ENCODE data around the gene FRMD4B.

The FRMD4B gene

DNA sequence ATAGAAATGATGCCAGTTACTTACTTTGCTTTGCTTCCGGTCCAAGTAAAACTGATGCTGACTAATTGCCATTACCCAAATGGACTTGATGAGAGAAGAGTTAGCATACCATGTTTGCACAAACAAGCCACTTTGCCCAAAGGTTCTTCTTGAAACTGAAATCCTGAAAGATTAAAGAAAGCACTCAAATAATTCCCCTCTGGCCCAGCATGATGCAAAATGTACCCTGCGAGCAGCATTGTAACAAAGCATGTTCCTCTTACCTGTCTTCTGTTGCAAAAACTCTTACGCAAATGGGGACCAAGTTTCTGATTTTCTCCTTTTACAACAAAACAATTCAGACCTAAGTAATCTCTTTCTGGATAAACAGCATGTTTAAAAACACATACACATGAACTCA lies 189.0 kb downstream of the FRMD4B start:
- no peak for FAIRE-seq
- DNase-seq (ENCODE audit: insufficient read length, low spot score), result no peak
- TF ChIP-seq SPI1 (IDR thresholded peaks at IDR 0.05; ENCODE audit: low read depth, low read length), result no peak
- no peak for TF ChIP-seq POLR2AphosphoS5 (IDR thresholded peaks at IDR 0.05; ENCODE audit: low read depth, low read length)
- no peak for TF ChIP-seq POLR2A (IDR thresholded peaks at IDR 0.05; ENCODE audit: low read depth, low read length)
- TF ChIP-seq POU2F2 (IDR thresholded peaks at IDR 0.05; ENCODE audit: low read depth, low read length), result no peak
- no peak for TF ChIP-seq PAX5 (IDR thresholded peaks at IDR 0.05; ENCODE audit: insufficient read depth, low read length, severe bottlenecking)
- no peak for TF ChIP-seq TAF1 (IDR thresholded peaks at IDR 0.05; ENCODE audit: low read depth, low read length)

DNA sequence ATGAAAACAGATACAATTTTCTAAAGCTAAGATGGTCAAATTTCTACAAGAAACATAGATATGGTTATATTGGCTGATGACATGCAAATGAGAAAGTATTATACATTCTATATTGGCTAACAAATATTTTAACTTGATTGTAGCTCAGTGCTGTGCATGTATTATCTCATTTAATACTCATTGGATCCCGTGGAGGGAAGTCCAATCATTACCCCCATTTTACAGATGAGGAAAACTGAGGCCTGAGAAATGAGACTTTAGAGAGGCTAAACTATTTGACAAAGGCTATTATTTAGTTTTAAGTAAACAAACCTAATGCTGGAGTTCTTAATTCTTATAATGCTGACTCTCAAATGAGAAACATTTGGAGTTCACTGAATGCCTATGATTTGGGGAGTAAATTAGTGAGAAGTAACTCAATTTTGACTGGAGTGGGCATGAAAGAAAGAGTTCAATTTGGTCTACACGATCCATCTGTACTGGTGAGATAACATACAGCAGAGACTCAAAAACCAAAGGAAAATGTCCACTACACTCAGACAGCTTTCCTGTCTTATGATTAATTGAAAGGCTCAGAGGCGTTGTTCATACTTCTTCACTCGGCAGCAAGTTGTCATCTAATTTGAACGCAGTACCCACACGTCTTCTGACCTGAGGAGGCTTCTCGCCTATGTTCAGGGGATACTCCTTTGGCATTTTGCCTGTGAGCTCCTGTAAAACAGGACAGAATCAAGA lies 191.3 kb downstream of the FRMD4B start:
- no peak for FAIRE-seq
- no peak for DNase-seq (ENCODE audit: insufficient read length, low spot score)
- TF ChIP-seq POU2F2 (IDR thresholded peaks at IDR 0.05; ENCODE audit: low read depth, low read length) (no peak), PAX5 (IDR thresholded peaks at IDR 0.05; ENCODE audit: insufficient read depth, low read length, severe bottlenecking) (no peak), POLR2AphosphoS5 (IDR thresholded peaks at IDR 0.05; ENCODE audit: low read depth, low read length) (no peak), SPI1 (IDR thresholded peaks at IDR 0.05; ENCODE audit: low read depth, low read length) (no peak), POLR2A (IDR thresholded peaks at IDR 0.05; ENCODE audit: low read depth, low read length) (no peak), TAF1 (IDR thresholded peaks at IDR 0.05; ENCODE audit: low read depth, low read length) (no peak)

DNA sequence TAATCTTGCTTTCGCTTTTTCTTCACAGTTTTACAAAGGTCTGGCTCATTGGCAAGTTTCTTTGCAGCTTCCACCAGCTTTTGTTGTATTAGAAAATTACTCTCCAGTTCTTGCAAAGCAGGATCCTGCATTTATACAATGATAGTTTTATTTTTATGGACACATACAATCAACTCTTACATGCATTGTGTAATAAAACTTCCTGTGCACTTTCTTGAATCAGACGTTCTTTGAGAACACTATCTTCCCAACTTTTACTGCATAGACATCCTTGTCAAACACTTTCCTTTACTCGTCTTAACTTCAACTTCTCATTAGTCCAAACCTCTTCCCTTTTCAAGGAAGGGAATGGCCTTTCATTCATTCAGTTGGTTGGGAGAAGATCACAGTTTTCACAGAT lies 192.1 kb downstream of the FRMD4B start:
- no peak for TF ChIP-seq TAF1 (IDR thresholded peaks at IDR 0.05; ENCODE audit: low read depth, low read length)
- no peak for TF ChIP-seq SPI1 (IDR thresholded peaks at IDR 0.05; ENCODE audit: low read depth, low read length)
- no peak for TF ChIP-seq PAX5 (IDR thresholded peaks at IDR 0.05; ENCODE audit: insufficient read depth, low read length, severe bottlenecking)
- no peak for TF ChIP-seq POLR2A (IDR thresholded peaks at IDR 0.05; ENCODE audit: low read depth, low read length)
- TF ChIP-seq POU2F2 (IDR thresholded peaks at IDR 0.05; ENCODE audit: low read depth, low read length), result no peak
- TF ChIP-seq POLR2AphosphoS5 (IDR thresholded peaks at IDR 0.05; ENCODE audit: low read depth, low read length), result no peak
- DNase-seq (ENCODE audit: insufficient read length, low spot score) (no peak), FAIRE-seq (no peak)

DNA sequence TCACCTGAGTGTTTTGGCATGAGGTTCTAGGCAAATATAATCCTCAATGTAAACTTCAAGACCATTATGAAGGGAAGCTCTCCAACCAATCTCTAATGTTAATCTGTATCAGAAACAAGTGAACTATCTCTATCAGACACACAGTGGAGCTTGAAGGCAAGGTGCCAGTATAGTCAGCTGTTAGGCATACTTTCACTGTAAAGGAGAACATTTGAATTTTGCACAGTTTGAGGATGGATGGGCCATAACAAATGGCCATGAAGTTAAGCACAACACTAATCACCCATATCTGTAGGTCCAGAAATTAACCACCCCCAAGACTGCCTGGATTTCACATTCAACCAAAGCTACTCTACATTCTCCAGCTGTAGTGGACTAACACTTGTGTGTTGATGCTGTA lies 194.4 kb downstream of the FRMD4B start:
- no peak for TF ChIP-seq POLR2A (IDR thresholded peaks at IDR 0.05; ENCODE audit: low read depth, low read length)
- no peak for TF ChIP-seq PAX5 (IDR thresholded peaks at IDR 0.05; ENCODE audit: insufficient read depth, low read length, severe bottlenecking)
- no peak for TF ChIP-seq SPI1 (IDR thresholded peaks at IDR 0.05; ENCODE audit: low read depth, low read length)
- TF ChIP-seq TAF1 (IDR thresholded peaks at IDR 0.05; ENCODE audit: low read depth, low read length), result no peak
- no peak for TF ChIP-seq POU2F2 (IDR thresholded peaks at IDR 0.05; ENCODE audit: low read depth, low read length)
- no peak for TF ChIP-seq POLR2AphosphoS5 (IDR thresholded peaks at IDR 0.05; ENCODE audit: low read depth, low read length)
- no peak for FAIRE-seq
- no peak for DNase-seq (ENCODE audit: insufficient read length, low spot score)

DNA sequence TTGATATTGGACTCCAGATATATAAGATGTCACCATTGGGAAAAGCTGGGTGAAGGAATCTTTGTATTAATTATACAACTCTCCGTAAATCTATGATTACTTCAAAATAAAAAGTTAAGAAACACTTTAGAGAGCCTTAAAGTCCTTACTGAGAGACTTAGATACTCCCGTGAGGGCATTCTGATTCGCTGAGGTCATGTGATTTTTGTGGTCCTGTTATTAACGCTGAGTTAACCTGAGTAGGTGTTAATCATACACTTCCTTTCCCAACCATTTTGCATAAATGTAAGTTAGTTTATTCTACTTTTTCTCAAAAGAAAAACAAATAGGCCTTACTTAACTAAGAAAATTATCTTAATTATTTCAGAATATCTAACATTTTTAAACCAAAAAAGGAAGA lies 196.4 kb downstream of the FRMD4B start:
- TF ChIP-seq POLR2AphosphoS5 (IDR thresholded peaks at IDR 0.05; ENCODE audit: low read depth, low read length), result no peak
- TF ChIP-seq TAF1 (IDR thresholded peaks at IDR 0.05; ENCODE audit: low read depth, low read length), result no peak
- TF ChIP-seq POU2F2 (IDR thresholded peaks at IDR 0.05; ENCODE audit: low read depth, low read length), result no peak
- TF ChIP-seq PAX5 (IDR thresholded peaks at IDR 0.05; ENCODE audit: insufficient read depth, low read length, severe bottlenecking), result no peak
- no peak for TF ChIP-seq SPI1 (IDR thresholded peaks at IDR 0.05; ENCODE audit: low read depth, low read length)
- TF ChIP-seq POLR2A (IDR thresholded peaks at IDR 0.05; ENCODE audit: low read depth, low read length), result no peak
- FAIRE-seq (no peak), DNase-seq (ENCODE audit: insufficient read length, low spot score) (no peak)

DNA sequence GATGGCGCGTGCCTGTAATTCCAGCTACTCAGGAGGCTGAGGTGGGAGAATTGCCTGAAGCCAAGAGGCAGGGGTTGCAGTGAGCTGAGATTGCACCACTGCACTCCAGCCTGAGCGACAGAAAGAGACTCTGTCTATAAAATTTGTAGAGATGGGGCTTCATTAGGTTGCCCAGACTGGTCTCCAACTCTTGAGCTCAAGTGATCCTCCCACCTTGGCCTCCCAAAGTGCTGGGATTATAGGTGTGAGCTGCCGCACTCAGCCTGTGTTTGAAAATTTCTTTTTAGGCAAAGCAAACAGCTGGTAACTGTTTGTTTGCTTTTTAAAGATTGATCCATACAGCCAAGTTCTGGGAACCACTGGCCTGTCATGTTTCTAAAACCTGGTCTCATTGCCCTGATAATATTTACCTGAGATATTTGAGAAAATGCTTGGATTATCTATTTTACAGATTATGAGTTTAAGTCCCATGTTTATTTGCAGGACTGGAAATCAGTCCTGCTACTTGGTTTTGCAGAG lies 199.3 kb downstream of the FRMD4B start:
- FAIRE-seq, result no peak
- no peak for TF ChIP-seq POLR2AphosphoS5 (IDR thresholded peaks at IDR 0.05; ENCODE audit: low read depth, low read length)
- no peak for TF ChIP-seq POU2F2 (IDR thresholded peaks at IDR 0.05; ENCODE audit: low read depth, low read length)
- no peak for TF ChIP-seq PAX5 (IDR thresholded peaks at IDR 0.05; ENCODE audit: insufficient read depth, low read length, severe bottlenecking)
- TF ChIP-seq TAF1 (IDR thresholded peaks at IDR 0.05; ENCODE audit: low read depth, low read length), result no peak
- no peak for TF ChIP-seq SPI1 (IDR thresholded peaks at IDR 0.05; ENCODE audit: low read depth, low read length)
- TF ChIP-seq POLR2A (IDR thresholded peaks at IDR 0.05; ENCODE audit: low read depth, low read length), result no peak
- no peak for DNase-seq (ENCODE audit: insufficient read length, low spot score)

DNA sequence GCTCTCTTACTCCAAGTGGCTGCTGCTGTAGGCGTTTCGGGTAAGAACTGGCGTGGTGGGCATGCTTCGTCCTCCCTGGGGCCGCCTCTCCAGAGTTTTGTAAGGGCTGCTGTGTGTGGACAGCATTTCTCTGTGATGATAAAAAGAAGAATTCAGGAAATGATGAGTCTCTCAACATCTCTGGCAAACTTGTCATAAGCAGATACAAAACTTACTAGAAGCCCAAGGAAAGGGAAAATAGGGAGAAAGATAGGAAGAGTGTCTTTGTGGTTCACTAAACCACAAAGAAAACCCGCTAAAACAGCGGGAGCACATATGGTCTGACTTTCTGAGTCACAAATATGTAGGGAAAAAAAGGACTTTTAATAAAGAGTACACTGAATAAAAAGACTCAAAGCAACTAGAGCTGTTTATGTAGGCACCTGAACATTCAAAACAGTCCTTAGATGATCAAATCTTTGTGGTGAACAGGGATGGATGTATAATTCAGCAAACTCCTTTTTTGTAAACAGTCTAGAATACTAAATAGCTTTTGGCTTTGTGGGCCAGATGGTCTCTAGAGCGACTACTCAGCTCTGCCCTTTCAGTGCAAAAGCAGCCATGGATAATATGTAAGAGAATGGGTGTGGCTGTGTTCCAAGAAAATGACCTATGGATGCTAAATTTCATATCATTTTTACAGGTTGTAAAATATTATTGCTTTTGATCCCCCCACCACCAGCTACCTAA lies 203.1 kb downstream of the FRMD4B start:
- DNase-seq (ENCODE audit: insufficient read length, low spot score), result no peak
- TF ChIP-seq TAF1 (IDR thresholded peaks at IDR 0.05; ENCODE audit: low read depth, low read length) (no peak), POU2F2 (IDR thresholded peaks at IDR 0.05; ENCODE audit: low read depth, low read length) (no peak)
- FAIRE-seq, result no peak

DNA sequence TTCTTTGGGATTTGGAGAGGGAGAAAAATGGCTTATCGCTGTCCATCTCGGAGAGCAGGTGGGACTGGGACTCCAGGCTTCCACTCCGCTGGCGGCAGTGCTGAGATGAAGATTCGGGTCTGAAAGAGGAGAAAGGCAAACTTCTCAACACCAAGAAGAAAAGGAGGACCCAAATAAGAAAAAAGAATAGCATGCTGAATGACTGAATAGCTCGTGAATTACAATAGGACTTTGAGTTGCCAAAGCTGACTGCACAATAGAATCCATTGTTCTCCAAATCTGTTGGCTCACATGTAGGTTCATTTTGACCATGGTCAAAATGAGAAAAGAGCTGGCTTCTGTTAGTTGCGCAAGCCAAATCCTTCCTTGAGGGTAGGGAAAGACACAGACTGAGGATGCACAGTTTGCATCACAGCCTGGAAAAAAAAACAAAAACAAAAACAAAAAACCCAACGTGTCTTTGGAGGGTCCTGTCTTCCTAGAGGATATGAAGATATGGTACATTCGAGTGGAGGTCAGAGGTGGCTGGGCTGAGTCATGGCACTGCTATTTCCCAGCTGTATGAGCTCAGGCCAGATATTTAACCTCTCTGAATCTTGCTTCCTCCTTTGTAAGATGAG lies 204.2 kb downstream of the FRMD4B start:
- TF ChIP-seq POLR2AphosphoS5 (IDR thresholded peaks at IDR 0.05; ENCODE audit: low read depth, low read length) (no peak), TAF1 (IDR thresholded peaks at IDR 0.05; ENCODE audit: low read depth, low read length) (no peak)
- DNase-seq (ENCODE audit: insufficient read length, low spot score) (no peak), FAIRE-seq (no peak)

DNA sequence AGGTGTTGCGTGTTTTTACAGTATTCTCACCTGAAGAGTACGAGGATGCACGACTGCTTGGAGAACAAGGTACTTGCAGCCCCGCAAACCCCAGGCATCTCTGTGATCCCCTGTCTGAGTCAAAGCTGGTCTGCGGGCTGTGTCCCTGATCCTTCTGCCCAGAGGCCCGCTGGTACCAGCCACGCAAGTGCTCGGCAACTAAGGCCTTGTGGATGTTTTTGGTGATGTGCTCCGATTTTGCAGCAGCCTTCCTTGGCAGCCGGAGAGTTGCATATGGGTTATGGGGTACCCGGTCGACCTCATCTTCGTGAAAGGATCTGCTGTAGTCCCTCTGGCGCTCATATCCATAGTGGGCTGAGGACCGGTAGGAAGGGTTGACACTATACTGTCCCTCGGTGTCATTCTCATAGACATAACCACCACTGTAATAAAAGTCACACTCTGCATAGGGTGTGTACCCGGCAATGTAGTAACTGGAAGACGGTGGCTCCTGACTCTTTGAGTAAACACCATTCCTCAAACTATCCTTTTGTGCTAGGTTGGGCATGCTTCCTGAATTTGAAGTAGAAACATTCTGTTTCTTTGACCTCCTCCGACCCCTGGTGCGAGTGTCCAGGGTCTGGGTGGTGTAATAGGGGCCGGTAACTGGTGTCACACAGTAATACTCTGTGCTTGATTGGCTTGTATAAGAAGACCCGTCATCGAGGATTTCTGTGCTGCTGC lies 204.9 kb downstream of the FRMD4B start:
- FAIRE-seq, result no peak
- TF ChIP-seq SPI1 (IDR thresholded peaks at IDR 0.05; ENCODE audit: low read depth, low read length) (no peak), POU2F2 (IDR thresholded peaks at IDR 0.05; ENCODE audit: low read depth, low read length) (no peak), POLR2AphosphoS5 (IDR thresholded peaks at IDR 0.05; ENCODE audit: low read depth, low read length) (no peak), PAX5 (IDR thresholded peaks at IDR 0.05; ENCODE audit: insufficient read depth, low read length, severe bottlenecking) (no peak), POLR2A (IDR thresholded peaks at IDR 0.05; ENCODE audit: low read depth, low read length) (no peak), TAF1 (IDR thresholded peaks at IDR 0.05; ENCODE audit: low read depth, low read length) (no peak)
- DNase-seq (ENCODE audit: insufficient read length, low spot score), result no peak
